HL-60 (cell line): Measurements from ENCODE around the gene AFDN.

Source experiments
- DNase-seq, 2 experiments: peaks; one replicate each; pipeline ENCODE4 v3.0.0-alpha.2; 2010 to 2020; ENCODE audit warnings: low read depth in 1 of 2, low spot score in 1 of 2
- H3K27ac ChIP-seq: fragments of 250-450 bp; sonication (Bioruptor Pico); replicated peaks from 2 replicates; pipeline ENCODE4 v1.5.1; 2020; ENCODE audit warnings: mild to moderate bottlenecking, moderate library complexity
- H3K27me3 ChIP-seq: fragments of 250-450 bp; sonication (Bioruptor Pico); 2 replicates; pipeline ENCODE4 v1.5.1; 2021; ENCODE audit warnings: mild to moderate bottlenecking, moderate library complexity; ENCODE audit not compliant: insufficient read depth, poor library complexity, severe bottlenecking
- H3K4me3 ChIP-seq: replicated peaks from 2 replicates; pipeline ENCODE4 v1.5.1; 2011; ENCODE audit warnings: mild to moderate bottlenecking, control low read depth, low read length; ENCODE audit not compliant: insufficient read depth
- CTCF ChIP-seq: IDR thresholded peaks from one replicate; pipeline ENCODE4 v1.5.1; 2011; ENCODE audit warnings: low read length, control low read depth, inconsistent platforms; ENCODE audit not compliant: insufficient read depth
- GABPA ChIP-seq: IDR thresholded peaks from 2 replicates; pipeline ENCODE4 v1.6.1; 2012; ENCODE audit warnings: low read depth
- POLR2AphosphoS5 ChIP-seq: IDR thresholded peaks from 2 replicates; pipeline ENCODE4 v1.6.1; 2012; ENCODE audit warnings: low read depth
- REST ChIP-seq: IDR thresholded peaks from 2 replicates; pipeline ENCODE4 v1.6.1; 2012; ENCODE audit warnings: low read depth; ENCODE audit not compliant: insufficient replicate concordance
- SPI1 ChIP-seq: IDR thresholded peaks from 2 replicates; pipeline ENCODE4 v1.6.1; 2012; ENCODE audit warnings: low read depth, mild to moderate bottlenecking, borderline replicate concordance

AFDN gene

GRCh38 chr6:167794161-167795157 lies 32.3 kb upstream of the AFDN start:
- H3K4me3 ChIP-seq = no peak overlapping the region
- no peak overlapping the region for H3K27ac ChIP-seq
- H3K27me3 ChIP-seq = peaks cover 15% of the 10 kb centered on the region
- DNase-seq = no peak
- TF ChIP-seq POLR2AphosphoS5 (no peak), REST (no peak), SPI1 (no peak), CTCF (no peak)

GRCh38 chr6:167795321-167795811 lies 31.3 kb upstream of the AFDN start:
- no peak for DNase-seq
- H3K27ac ChIP-seq = no peak overlapping the region
- no peak overlapping the region for H3K4me3 ChIP-seq
- TF ChIP-seq REST (no peak), GABPA (no peak), CTCF (no peak), POLR2AphosphoS5 (no peak), SPI1 (no peak)
- peaks cover 15% of the 10 kb centered on the region for H3K27me3 ChIP-seq

GRCh38 chr6:167795874-167796191 lies 30.9 kb upstream of the AFDN start:
- Histone ChIP-seq H3K27ac (no peak overlapping the region), H3K27me3 (peaks cover 15% of the 10 kb centered on the region), H3K4me3 (no peak overlapping the region)
- no peak for DNase-seq
- TF ChIP-seq CTCF (no peak), POLR2AphosphoS5 (no peak), SPI1 (no peak), REST (no peak), GABPA (no peak)
